C4-2B (cell line): ENCODE measurements around the gene HDAC4.

Source experiments
- H3K27ac ChIP-seq: fragments of 450-650 bp; 2 replicates; pipeline ENCODE4 v1.5.1; 2017
- ZFX ChIP-seq: fragments of 450-650 bp; IDR thresholded peaks from 2 replicates; pipeline ENCODE4 v1.6.1; 2017
- TF ChIP-seq, protein P1 (sequence below): fragments of 450-650 bp; conservative IDR thresholded peaks from 2 replicates; pipeline ENCODE4 v1.5.1; 2017; ENCODE audit warnings: mild to moderate bottlenecking

HDAC4 gene

DNA sequence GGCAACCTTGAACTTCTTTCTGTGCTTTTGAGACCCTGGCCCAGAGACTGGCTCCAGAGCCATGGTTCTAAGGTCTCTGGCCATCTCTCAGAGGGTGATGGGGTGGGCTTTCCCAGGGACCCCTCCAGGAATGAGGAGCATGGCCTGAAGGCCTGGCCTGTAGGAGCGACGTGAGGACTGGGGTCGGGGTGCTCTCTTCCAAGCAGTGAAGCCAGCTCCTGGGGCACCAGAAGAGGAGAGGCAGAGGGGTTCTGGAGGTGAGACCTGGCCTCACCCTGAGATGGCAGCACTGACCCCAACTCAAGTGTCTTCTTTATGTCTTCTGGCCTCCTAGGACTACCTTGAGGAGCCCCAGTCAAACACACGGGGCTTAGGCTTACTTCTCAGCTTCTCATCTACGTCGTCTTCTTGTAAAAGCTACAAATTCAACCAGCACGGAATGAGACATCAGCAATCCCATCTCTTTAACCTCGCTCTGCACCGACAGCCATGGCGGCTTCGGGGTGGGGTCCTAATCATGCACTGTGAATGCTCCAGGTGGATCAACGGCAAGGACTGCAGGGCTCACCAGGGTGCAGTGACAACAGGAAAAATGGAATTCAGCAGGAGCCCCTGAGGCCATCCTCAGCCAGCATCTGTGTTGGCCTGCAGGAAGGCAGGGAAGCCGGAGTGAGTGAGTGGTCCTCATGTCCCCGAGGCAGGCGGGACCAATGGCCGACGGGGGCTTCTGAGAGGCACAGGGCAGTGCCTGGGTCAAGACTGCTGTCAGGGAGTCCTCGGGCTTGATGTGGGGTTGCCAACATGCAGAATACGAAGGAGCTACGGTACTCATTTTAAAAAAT is 214.1 kb downstream of the HDAC4 start:
- no peak overlapping the region for H3K27ac ChIP-seq
- no peak for TF ChIP-seq ZFX
- TF ChIP-seq, protein P1, sequence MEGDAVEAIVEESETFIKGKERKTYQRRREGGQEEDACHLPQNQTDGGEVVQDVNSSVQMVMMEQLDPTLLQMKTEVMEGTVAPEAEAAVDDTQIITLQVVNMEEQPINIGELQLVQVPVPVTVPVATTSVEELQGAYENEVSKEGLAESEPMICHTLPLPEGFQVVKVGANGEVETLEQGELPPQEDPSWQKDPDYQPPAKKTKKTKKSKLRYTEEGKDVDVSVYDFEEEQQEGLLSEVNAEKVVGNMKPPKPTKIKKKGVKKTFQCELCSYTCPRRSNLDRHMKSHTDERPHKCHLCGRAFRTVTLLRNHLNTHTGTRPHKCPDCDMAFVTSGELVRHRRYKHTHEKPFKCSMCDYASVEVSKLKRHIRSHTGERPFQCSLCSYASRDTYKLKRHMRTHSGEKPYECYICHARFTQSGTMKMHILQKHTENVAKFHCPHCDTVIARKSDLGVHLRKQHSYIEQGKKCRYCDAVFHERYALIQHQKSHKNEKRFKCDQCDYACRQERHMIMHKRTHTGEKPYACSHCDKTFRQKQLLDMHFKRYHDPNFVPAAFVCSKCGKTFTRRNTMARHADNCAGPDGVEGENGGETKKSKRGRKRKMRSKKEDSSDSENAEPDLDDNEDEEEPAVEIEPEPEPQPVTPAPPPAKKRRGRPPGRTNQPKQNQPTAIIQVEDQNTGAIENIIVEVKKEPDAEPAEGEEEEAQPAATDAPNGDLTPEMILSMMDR = no peak

DNA sequence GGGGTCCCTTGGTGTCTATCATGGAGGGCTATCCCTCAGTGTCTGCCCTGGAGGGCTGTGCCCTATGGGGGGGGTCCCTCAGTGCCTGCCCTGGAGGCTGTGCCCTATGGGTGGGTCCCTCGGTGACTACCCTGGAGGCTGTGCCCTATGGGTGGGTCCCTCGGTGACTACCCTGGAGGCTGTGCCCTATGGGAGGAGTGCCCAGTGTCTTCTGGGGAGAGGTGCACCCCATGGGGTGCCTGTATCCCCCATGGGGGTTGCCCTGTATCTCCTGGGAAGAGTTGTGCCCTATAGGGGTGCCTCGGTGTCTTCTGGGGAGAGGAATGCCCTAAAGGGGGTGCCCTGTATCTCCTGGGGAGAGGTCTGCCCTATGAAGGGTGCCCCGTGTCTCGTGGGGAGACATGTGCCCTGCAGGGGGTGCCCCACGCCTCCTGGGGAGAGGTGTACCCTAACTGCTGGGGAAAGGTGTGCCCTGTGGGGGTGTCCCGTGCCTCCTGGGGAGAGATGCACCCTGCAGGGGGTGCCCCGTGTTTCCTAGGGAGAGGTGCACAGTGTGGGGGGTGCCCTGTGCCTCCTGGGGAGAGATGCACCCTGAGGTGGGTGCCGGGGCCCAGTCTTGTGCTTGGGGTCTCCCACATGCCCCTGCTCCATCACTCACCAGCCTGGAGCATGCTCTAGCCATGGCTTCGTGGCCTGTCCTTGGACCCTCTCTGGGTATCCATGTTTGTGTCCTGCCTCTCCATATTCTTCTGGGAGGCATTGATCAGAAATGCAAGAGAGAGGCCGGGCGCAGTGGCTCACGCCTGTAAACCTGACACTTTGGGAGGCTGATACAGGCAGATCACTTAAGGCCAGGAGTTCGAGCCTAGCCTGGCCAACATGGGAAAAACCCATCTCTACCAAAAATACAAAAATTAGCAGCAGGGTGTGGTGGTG is 215.6 kb downstream of the HDAC4 start:
- no peak for TF ChIP-seq ZFX
- TF ChIP-seq, protein P1 = no peak

DNA sequence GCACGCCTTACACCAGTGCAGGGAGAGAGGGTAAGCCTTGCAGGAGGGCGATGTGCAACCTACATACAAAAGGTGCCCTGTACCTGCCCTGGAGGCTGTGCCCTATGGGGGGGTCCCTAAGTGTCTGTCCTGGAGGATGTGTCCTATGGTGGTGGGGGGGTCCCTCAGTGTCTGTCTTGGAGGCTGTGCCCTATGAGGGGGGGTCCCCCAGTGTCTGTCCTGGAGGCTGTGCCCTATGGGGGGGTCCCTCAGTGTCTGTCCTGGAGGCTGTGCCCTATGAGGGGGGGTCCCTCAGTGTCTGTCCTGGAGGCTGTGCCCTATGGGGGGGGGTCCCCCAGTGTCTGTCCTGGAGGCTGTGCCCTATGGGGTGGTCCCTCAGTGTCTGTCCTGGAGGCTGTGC is 216.6 kb downstream of the HDAC4 start:
- TF ChIP-seq, protein P1 = no peak
- no peak for TF ChIP-seq ZFX
- H3K27ac ChIP-seq = no peak overlapping the region

More for the DNA sequence above, 215.6 kb downstream of the HDAC4 start:
- H3K27ac ChIP-seq = no peak overlapping the region

DNA sequence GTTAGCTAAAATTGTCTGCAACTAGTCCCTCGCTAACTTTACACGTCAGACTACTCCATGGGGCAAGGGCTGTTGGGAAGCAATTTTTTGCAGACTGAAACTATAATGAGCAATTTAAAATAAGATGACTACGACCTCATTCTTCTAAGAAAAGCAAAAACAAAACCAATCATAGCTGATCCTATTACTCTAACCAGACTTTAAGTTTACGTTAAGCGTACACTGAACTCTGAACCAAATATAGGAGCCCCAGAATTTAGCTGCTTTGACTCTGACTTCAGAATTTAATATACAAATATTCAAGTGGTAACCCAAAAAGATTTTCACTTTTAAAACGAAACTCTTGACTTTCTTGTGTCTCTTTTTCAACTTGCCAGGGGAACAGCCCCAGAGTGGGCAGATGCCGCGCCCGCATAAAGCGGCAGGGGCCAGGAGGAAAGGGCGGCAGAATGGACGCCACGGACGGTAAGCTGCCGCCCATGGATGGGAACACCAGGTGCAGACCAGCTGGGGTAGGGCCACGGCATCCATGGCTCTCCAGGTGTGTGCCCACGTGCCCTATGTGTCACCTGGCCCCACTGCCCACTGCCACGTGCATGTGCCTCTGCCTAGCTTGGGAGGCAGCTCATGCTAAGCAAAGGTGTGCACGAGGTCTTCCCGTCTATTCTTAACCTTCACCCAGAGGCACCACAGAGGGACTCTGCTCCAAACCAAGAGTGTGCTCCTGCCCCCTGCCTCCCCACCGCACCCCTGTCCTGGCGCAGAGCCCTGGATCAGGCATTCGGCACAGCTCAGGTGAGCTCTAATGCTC is 217.6 kb downstream of the HDAC4 start:
- no peak for TF ChIP-seq ZFX
- TF ChIP-seq, protein P1 = no peak

DNA sequence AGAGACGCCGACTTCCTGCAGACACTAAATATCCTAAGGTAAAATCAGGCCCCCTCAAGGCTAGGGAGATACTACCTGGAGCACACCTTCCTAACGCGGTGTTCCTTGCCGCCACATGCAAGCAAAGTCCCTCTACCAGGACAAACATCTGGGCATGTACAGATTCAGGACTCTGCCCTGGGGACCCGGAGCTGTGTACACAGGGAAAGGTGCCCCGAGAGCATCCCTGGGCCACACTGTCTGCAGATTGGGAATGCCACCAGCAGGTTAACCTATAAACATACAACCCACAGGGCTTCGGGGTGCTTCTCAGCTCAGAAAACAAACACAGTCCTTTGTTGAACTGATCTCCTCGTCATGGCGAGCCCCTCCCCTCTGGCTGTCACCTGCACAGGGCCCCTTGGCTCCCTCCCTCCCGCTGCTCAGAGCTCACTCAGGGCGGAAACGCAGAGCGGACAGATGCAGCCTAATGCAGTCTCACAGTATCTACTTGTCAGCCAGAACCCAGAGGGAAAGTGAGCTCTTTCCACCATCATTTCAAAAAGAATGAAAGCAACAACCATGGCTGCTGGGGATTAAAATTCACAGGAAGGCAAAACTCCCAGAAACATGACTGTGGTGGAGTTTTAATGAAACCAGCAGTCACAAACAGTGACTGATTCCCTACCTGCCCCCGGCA is 218.8 kb downstream of the HDAC4 start:
- TF ChIP-seq ZFX = no peak
- TF ChIP-seq, protein P1 = no peak
- no peak overlapping the region for H3K27ac ChIP-seq

More for the DNA sequence above, 217.6 kb downstream of the HDAC4 start:
- H3K27ac ChIP-seq = no peak overlapping the region

DNA sequence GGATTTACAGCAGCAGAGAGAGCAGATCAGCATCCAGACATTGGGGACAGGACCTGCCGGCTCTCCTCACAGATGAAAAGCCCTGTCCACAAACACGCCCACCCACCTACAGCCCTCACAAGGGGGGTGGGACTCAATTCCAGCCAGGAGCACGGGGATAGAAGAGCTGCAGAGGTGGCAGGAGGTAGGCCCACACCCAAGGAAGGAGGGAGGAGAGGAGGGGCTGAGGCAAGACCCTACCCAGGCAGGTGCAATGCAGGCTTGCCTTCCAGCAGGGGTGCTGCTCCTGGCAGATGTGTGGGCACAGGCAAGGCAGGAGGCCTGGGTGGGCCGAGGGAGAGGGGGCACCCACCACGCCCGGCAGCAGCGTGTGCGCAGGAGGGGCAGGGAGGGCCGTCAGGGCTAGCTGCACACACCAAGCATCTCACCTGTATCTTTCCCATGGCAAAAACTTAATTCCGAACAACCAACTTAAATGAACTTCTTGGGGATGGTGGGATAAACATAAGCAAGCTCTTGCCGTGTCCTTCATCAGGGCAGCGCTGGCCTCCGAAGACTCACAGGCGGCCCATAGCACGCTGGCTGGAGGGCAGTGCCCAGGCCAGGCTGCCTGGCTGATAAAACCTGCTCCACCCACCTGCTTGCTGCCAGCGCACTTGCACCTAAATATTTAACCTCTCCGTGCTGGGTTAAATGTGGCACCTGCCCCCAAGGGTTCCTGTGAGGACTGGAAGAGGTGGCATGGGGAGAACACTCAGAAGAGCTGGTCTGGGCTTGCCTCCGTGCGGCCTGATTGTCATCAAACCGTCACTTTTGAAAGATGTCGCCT is 219.5 kb downstream of the HDAC4 start:
- no peak overlapping the region for H3K27ac ChIP-seq
- no peak for TF ChIP-seq ZFX
